ENCODE results near the gene GGT7. TPM values are rescaled to one million over a fixed set of nuclear protein-coding genes. Genes with fewer than 3 reads are reported as not detected.

Gene GGT7
- total and polyA plus RNA-seq, 9 of the 15 experiments (the other 6 are each of a cell fraction or from before 2014, with no cell fraction given) = 0.04 to 18.3 (median 5.9) TPM

- no peak for TF ChIP-seq PBX2 (CRISPR knock-in tag; IDR thresholded peaks at IDR 0.05; ENCODE audit: low read depth)
- no peak for TF ChIP-seq PBX2 (tag; conservative IDR thresholded peaks at IDR 0.05; ENCODE audit: low read depth)
- no peak for TF ChIP-seq U2AF2 (optimal IDR thresholded peaks at IDR 0.05; ENCODE audit: low read depth, low read length)
- TF ChIP-seq HES1 (IDR thresholded peaks at IDR 0.05; ENCODE audit: low read depth) = no peak
- TF ChIP-seq PHF8 (IDR thresholded peaks at IDR 0.05; ENCODE audit: borderline replicate concordance, low read length) = no peak
- TF ChIP-seq KAT7 (CRISPR knock-in tag; IDR thresholded peaks at IDR 0.05; ENCODE audit: borderline replicate concordance) = no peak
- no peak for TF ChIP-seq CBX5 (IDR thresholded peaks at IDR 0.05; ENCODE audit: borderline replicate concordance, low read depth)
- no peak for TF ChIP-seq CHD2 (IDR thresholded peaks at IDR 0.05; ENCODE audit: low read depth, low read length)
- TF ChIP-seq ESRRA (IDR thresholded peaks at IDR 0.05; ENCODE audit: borderline replicate concordance, low read depth) = no peak
Observed at GRCh38 chr20:34921436-34921835, 48.8 kb upstream of the GGT7 start (continued).

- POLR2A ChIA-PET = no interaction called here
- no peak for ATAC-seq
- no peak for TF ChIP-seq IFI16 (CRISPR knock-in tag; IDR thresholded peaks at IDR 0.05)
- no peak for TF ChIP-seq MTF1 (CRISPR knock-in tag; IDR thresholded peaks at IDR 0.05; ENCODE audit: borderline replicate concordance)
- no peak for TF ChIP-seq POLR2AphosphoS5 (IDR thresholded peaks at IDR 0.05; ENCODE audit: control insufficient read depth, insufficient read depth, low read depth, low read length)
- TF ChIP-seq, protein P1, sequence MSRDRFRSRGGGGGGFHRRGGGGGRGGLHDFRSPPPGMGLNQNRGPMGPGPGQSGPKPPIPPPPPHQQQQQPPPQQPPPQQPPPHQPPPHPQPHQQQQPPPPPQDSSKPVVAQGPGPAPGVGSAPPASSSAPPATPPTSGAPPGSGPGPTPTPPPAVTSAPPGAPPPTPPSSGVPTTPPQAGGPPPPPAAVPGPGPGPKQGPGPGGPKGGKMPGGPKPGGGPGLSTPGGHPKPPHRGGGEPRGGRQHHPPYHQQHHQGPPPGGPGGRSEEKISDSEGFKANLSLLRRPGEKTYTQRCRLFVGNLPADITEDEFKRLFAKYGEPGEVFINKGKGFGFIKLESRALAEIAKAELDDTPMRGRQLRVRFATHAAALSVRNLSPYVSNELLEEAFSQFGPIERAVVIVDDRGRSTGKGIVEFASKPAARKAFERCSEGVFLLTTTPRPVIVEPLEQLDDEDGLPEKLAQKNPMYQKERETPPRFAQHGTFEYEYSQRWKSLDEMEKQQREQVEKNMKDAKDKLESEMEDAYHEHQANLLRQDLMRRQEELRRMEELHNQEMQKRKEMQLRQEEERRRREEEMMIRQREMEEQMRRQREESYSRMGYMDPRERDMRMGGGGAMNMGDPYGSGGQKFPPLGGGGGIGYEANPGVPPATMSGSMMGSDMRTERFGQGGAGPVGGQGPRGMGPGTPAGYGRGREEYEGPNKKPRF (IDR thresholded peaks at IDR 0.05; ENCODE audit: low read depth, low read length) = no peak
- TF ChIP-seq SOX6 (IDR thresholded peaks at IDR 0.05) = no peak
- TF ChIP-seq BRCA1 (IDR thresholded peaks at IDR 0.05) = no peak
- no peak for TF ChIP-seq BRCA1 (CRISPR knock-in tag; IDR thresholded peaks at IDR 0.05)
- no peak for TF ChIP-seq DMBX1 (CRISPR knock-in tag; IDR thresholded peaks at IDR 0.05; ENCODE audit: borderline replicate concordance)
Observed at GRCh38 chr20:34920055-34920454, 47.4 kb upstream of the GGT7 start.

More at GRCh38 chr20:34920055-34920454, 47.4 kb upstream of the GGT7 start:
- no peak overlapping the region for H2AFZ ChIP-seq (ENCODE audit: low read depth, low read length)
- CTCF ChIA-PET (ENCODE audit: low intra/inter-chr PET ratio) = no interaction called here
- H3K9me3 ChIP-seq (replicated peaks; ENCODE audit: control insufficient read depth, insufficient read depth, low read depth, low read length) = peaks cover 7% of the 10 kb centered on the region
- no peak for DNase-seq (ENCODE audit: extremely low read depth in 1 of 4, low spot score in 3 of 4)
- no peaks in the 10 kb centered on the region for H3K27me3 ChIP-seq (ENCODE audit: control insufficient read depth in 2 of 2, insufficient read depth in 2 of 2, low read length in 2 of 2)
- no peak overlapping the region for H3K9ac ChIP-seq (ENCODE audit: insufficient read depth in 1 of 2, low read depth in 2 of 2, low read length in 2 of 2)
- H3K36me3 ChIP-seq (ENCODE audit: control insufficient read depth, insufficient read depth, low read length) = peaks cover 89% of the 10 kb centered on the region
- no peaks in the 10 kb centered on the region for H4K20me1 ChIP-seq (replicated peaks; ENCODE audit: control insufficient read depth, insufficient read depth, low read length)
- H3K4me1 ChIP-seq (replicated peaks in 1 of 2; ENCODE audit: control insufficient read depth in 2 of 2, insufficient read depth in 2 of 2, low read length in 2 of 2) = peaks cover 3 to 12% of the 10 kb centered on the region in 2 experiments; a peak in 3 of 5 replicates
- no TSS peak for BruUV-seq (replicated peaks)
- no peaks in the 10 kb centered on the region for H3K79me2 ChIP-seq (ENCODE audit: control insufficient read depth, insufficient read depth, low read length)
- H3K4me3 ChIP-seq = no peak overlapping the region
- intact Hi-C loops (cut with micrococcal nuclease) = no loop called here
- H3K4me2 ChIP-seq (ENCODE audit: insufficient read depth, low read length) = no peak overlapping the region
- FAIRE-seq = no peak
- no peak overlapping the region for H3K27ac ChIP-seq (ENCODE audit: extremely low read depth, low read depth, low read length)
- in situ Hi-C loops (cut with MboI) = no loop called here
- H3K9me1 ChIP-seq (ENCODE audit: control insufficient read depth, insufficient read depth, low read length) = no peaks in the 10 kb centered on the region
